HepG2 (cell line): Measurements from ENCODE around the gene PARP2. TPM values are rescaled to one million over a fixed set of nuclear protein-coding genes. Genes with fewer than 3 reads are reported as not detected.
A peak's percentile ranks its signal among the peaks of the same experiment; 100 is the strongest.

Experiments used
- ELF3 ChIP-seq: IDR thresholded peaks from 2 replicates; pipeline ENCODE4 v1.6.1; 2016; ENCODE audit warnings: missing genetic modification reagents, missing compliant biosample characterization
- FOXJ3 ChIP-seq: sonication (generic); formaldehyde crosslinking; IDR thresholded peaks from 2 replicates; pipeline ENCODE4 v1.4.0; 2020; ENCODE audit warnings: missing genetic modification reagents, mild to moderate bottlenecking, borderline replicate concordance
- HDAC2 ChIP-seq: sonication (generic); formaldehyde crosslinking; IDR thresholded peaks from 2 replicates; pipeline ENCODE4 v1.4.0; 2020; ENCODE audit warnings: missing genetic modification reagents
- KAT8 ChIP-seq: IDR thresholded peaks from 2 replicates; pipeline ENCODE4 v1.6.1; 2016; ENCODE audit warnings: missing genetic modification reagents, missing compliant biosample characterization
- KLF11 ChIP-seq: IDR thresholded peaks from 2 replicates; pipeline ENCODE4 v1.6.1; 2016; ENCODE audit warnings: missing compliant biosample characterization
- KMT2B ChIP-seq: IDR thresholded peaks from 2 replicates; pipeline ENCODE4 v1.6.1; 2016; ENCODE audit warnings: missing genetic modification reagents, missing compliant biosample characterization
- NAIF1 ChIP-seq: sonication (generic); formaldehyde crosslinking; IDR thresholded peaks from 2 replicates; pipeline ENCODE4 v1.5.0; 2020; ENCODE audit warnings: mild to moderate bottlenecking, missing genetic modification reagents, borderline replicate concordance
- NR1H2 ChIP-seq: sonication (generic); formaldehyde crosslinking; IDR thresholded peaks from 2 replicates; pipeline ENCODE4 v1.8.1; 2022; ENCODE audit warnings: low read depth, missing genetic modification reagents, borderline replicate concordance
- NR2F1 ChIP-seq, 2 experiments: fragments of 450-650 bp in 1 of 2; formaldehyde crosslinking in 1 of 2; IDR thresholded peaks; 2 replicates each; pipeline versions ENCODE4 v1.5.0 to v1.6.1; 2016 to 2020; ENCODE audit warnings: mild to moderate bottlenecking in 1 of 2, missing compliant biosample characterization in 1 of 2, missing genetic modification reagents in 1 of 2, moderate library complexity in 1 of 2
- NR2F6 ChIP-seq, 2 experiments: IDR thresholded peaks; 2 replicates each; pipeline ENCODE4 v1.6.1; 2016; ENCODE audit warnings: antibody characterized with exemption in 1 of 2, mild to moderate bottlenecking in 1 of 2
- PPARG ChIP-seq: conservative IDR thresholded peaks from 2 replicates; pipeline ENCODE4 v1.6.1; 2016; ENCODE audit warnings: missing biosample characterization, missing genetic modification reagents
- RAD21 ChIP-seq: fragments of 450-650 bp; formaldehyde crosslinking; IDR thresholded peaks from 2 replicates; pipeline ENCODE4 v1.5.0; 2020; ENCODE audit warnings: mild to moderate bottlenecking
- RXRB ChIP-seq: IDR thresholded peaks from 2 replicates; pipeline ENCODE4 v1.6.1; 2016; ENCODE audit warnings: borderline replicate concordance, missing genetic modification reagents, missing compliant biosample characterization
- SIN3B ChIP-seq: fragments of 150-350 bp; IDR thresholded peaks from 2 replicates; pipeline ENCODE4 v1.6.1; 2014; ENCODE audit warnings: low read length
- STAG1 ChIP-seq: sonication (generic); formaldehyde crosslinking; IDR thresholded peaks from 2 replicates; pipeline ENCODE4 v1.4.0; 2020; ENCODE audit warnings: missing genetic modification reagents
- ZFP37 ChIP-seq: sonication (generic); formaldehyde crosslinking; IDR thresholded peaks from 2 replicates; pipeline ENCODE4 v1.4.0; 2020; ENCODE audit warnings: missing genetic modification reagents, borderline replicate concordance
- ZSCAN25 ChIP-seq: sonication (generic); formaldehyde crosslinking; IDR thresholded peaks from 2 replicates; pipeline ENCODE4 v1.8.0; 2022; ENCODE audit warnings: mild to moderate bottlenecking, missing genetic modification reagents
- polyA plus RNA-seq, 8 experiments: library from polyadenylated mRNA; depleted of rRNA in 3 of 8; stranded (reverse) in 7 of 8; unstranded in 1 of 8; fragments of >200 nt; fragmentation: Illumina TruSeq in 4 of 8; extraction: Trizol in 4 of 8; gene quantifications; 2 replicates each; pipeline versions ENCODE4 v1.2.1 to v1.2.3, GENCODE V29; 2011 to 2016; ENCODE audit warnings: low read depth in 4 of 8, missing spikeins in 1 of 8, mixed read lengths in 1 of 8; ENCODE audit not compliant: insufficient read depth in 1 of 8
- total RNA-seq, 5 experiments: library from RNA; depleted of rRNA; stranded (reverse); fragments of >200 nt; fragmentation: Illumina TruSeq; extraction: Trizol; gene quantifications; 2 replicates each; pipeline ENCODE4 v1.2.3, GENCODE V29; 2016; ENCODE audit warnings: low read depth in 1 of 5
- TF ChIP-seq, protein P1 (sequence below): sonication (generic); formaldehyde crosslinking; conservative IDR thresholded peaks from 2 replicates; pipeline ENCODE4 v1.4.0; 2020; ENCODE audit warnings: missing genetic modification reagents
- TF ChIP-seq, protein P2 (sequence below): sonication (generic); formaldehyde crosslinking; IDR thresholded peaks from 2 replicates; pipeline ENCODE4 v1.4.0; 2020; ENCODE audit warnings: missing genetic modification reagents; ENCODE audit errors: not compliant biosample characterization
- TF ChIP-seq, protein P3 (sequence below): sonication (generic); formaldehyde crosslinking; IDR thresholded peaks from 2 replicates; pipeline ENCODE4 v1.4.0; 2020; ENCODE audit warnings: missing genetic modification reagents, borderline replicate concordance
- TF ChIP-seq, protein P4 (sequence below): sonication (generic); formaldehyde crosslinking; IDR thresholded peaks from 2 replicates; pipeline ENCODE4 v1.8.0; 2022; ENCODE audit warnings: mild to moderate bottlenecking, missing genetic modification reagents, moderate library complexity
- TF ChIP-seq, protein P5 (sequence below), 2 experiments: sonication (generic) in 1 of 2; formaldehyde crosslinking in 1 of 2; IDR thresholded peaks; 2 replicates each; pipeline versions ENCODE4 v1.4.0 to v1.6.1; 2018 to 2020; ENCODE audit warnings: missing genetic modification reagents in 2 of 2, borderline replicate concordance in 1 of 2, low read depth in 1 of 2, mild to moderate bottlenecking in 1 of 2, missing biosample characterization in 1 of 2

Gene PARP2
- total and polyA plus RNA-seq, 2 of the 13 experiments (the other 11 are each of a cell fraction or from before 2014, with no cell fraction given) = 37.3 to 38.4 TPM

DNA sequence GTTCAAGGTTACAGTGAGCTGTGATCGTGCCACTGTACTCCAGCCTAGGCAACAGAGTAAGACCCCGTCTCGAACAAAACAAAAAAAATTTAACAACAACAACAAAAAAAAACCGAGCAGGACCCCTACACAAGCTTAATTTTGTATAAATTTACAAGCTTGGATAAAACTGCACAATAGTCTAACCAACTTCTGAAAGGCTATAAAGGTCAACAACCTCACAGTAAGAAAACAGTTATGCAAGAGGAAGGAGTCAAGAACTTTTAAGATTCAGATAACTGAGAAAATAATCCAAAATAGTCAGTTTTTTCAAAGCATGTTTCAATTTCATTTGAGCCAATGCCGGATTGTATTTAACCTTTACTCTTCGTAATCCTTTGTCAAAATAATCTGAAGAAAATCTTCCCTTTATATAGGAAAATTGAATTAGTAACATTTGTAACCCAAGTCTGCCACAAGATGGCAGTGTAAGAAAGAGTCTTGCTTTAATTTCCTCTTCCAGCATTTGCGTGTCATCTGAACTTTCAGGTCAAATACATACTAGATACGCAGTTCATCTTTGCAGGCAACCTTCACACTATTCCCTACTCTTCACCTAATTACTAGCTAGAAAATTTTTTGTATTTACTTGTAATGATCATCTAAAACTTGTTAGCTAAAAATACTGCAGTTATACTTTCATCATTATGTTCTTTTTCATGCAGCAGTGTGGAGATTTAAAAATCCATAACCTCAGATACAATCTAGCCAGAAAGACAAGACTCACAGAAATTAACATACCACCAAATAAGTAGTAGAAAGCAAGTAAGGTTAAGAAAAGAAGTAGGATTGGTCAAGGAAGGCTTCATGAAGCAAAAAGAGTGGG, 16.2 kb upstream of the PARP2 start (continued):
- peak; percentile 83; the same call in 1 of the 2 replicates for TF ChIP-seq KLF11 (CRISPR knock-in tag)
- peak; percentile 91 for TF ChIP-seq STAG1 (CRISPR knock-in tag)
- TF ChIP-seq, protein P1, sequence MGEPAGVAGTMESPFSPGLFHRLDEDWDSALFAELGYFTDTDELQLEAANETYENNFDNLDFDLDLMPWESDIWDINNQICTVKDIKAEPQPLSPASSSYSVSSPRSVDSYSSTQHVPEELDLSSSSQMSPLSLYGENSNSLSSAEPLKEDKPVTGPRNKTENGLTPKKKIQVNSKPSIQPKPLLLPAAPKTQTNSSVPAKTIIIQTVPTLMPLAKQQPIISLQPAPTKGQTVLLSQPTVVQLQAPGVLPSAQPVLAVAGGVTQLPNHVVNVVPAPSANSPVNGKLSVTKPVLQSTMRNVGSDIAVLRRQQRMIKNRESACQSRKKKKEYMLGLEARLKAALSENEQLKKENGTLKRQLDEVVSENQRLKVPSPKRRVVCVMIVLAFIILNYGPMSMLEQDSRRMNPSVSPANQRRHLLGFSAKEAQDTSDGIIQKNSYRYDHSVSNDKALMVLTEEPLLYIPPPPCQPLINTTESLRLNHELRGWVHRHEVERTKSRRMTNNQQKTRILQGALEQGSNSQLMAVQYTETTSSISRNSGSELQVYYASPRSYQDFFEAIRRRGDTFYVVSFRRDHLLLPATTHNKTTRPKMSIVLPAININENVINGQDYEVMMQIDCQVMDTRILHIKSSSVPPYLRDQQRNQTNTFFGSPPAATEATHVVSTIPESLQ (CRISPR knock-in tag) = 0 out of 2 replicates have a peak, but pooled peaks have one; percentile 22
- no peak for TF ChIP-seq SIN3B
- TF ChIP-seq, protein P2, sequence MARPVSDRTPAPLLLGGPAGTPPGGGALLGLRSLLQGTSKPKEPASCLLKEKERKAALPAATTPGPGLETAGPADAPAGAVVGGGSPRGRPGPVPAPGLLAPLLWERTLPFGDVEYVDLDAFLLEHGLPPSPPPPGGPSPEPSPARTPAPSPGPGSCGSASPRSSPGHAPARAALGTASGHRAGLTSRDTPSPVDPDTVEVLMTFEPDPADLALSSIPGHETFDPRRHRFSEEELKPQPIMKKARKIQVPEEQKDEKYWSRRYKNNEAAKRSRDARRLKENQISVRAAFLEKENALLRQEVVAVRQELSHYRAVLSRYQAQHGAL (CRISPR knock-in tag) = peak; percentile 30
- TF ChIP-seq ZSCAN25 = no peak
- no peak for TF ChIP-seq ZFP37 (CRISPR knock-in tag)
- TF ChIP-seq NR1H2 (CRISPR knock-in tag) = no peak
- TF ChIP-seq NAIF1 (CRISPR knock-in tag) = 0 out of 2 replicates have a peak, but pooled peaks have one; percentile 41
- peak; percentile 64; the same call in 1 of the 2 replicates for TF ChIP-seq NR2F6 (IDR thresholded peaks at IDR 0.05)
- peak; percentile 46; the same call in 1 of the 2 replicates for TF ChIP-seq NR2F6 (CRISPR knock-in tag; IDR thresholded peaks at IDR 0.05)
- TF ChIP-seq RXRB (CRISPR knock-in tag) = peak; percentile 56; the same call in 1 of the 2 replicates
- TF ChIP-seq, protein P3, sequence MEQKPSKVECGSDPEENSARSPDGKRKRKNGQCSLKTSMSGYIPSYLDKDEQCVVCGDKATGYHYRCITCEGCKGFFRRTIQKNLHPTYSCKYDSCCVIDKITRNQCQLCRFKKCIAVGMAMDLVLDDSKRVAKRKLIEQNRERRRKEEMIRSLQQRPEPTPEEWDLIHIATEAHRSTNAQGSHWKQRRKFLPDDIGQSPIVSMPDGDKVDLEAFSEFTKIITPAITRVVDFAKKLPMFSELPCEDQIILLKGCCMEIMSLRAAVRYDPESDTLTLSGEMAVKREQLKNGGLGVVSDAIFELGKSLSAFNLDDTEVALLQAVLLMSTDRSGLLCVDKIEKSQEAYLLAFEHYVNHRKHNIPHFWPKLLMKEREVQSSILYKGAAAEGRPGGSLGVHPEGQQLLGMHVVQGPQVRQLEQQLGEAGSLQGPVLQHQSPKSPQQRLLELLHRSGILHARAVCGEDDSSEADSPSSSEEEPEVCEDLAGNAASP (CRISPR knock-in tag) = peak; percentile 51; the same call in 1 of the 2 replicates
- TF ChIP-seq KMT2B (CRISPR knock-in tag) = 0 out of 2 replicates have a peak, but pooled peaks have one; percentile 26
- TF ChIP-seq KAT8 (CRISPR knock-in tag) = peak; percentile 56; the same call in 1 of the 2 replicates
- TF ChIP-seq PPARG = 0 out of 2 replicates have a peak, but pooled peaks have one; percentile 17
- TF ChIP-seq NR2F1 (CRISPR knock-in tag; IDR thresholded peaks at IDR 0.05) = 0 out of 4 replicates have a peak, but pooled peaks of 1 of the 2 experiments have one; percentile 56
- TF ChIP-seq, protein P4, sequence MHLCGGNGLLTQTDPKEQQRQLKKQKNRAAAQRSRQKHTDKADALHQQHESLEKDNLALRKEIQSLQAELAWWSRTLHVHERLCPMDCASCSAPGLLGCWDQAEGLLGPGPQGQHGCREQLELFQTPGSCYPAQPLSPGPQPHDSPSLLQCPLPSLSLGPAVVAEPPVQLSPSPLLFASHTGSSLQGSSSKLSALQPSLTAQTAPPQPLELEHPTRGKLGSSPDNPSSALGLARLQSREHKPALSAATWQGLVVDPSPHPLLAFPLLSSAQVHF (CRISPR knock-in tag) = no peak
- peak; percentile 83 for TF ChIP-seq ELF3 (CRISPR knock-in tag)
- TF ChIP-seq FOXJ3 (CRISPR knock-in tag) = peak; percentile 17; the same call in 1 of the 2 replicates
- no peak for TF ChIP-seq HDAC2 (CRISPR knock-in tag)
- TF ChIP-seq RAD21 (CRISPR knock-in tag) = peak; percentile 81
- TF ChIP-seq, protein P5, sequence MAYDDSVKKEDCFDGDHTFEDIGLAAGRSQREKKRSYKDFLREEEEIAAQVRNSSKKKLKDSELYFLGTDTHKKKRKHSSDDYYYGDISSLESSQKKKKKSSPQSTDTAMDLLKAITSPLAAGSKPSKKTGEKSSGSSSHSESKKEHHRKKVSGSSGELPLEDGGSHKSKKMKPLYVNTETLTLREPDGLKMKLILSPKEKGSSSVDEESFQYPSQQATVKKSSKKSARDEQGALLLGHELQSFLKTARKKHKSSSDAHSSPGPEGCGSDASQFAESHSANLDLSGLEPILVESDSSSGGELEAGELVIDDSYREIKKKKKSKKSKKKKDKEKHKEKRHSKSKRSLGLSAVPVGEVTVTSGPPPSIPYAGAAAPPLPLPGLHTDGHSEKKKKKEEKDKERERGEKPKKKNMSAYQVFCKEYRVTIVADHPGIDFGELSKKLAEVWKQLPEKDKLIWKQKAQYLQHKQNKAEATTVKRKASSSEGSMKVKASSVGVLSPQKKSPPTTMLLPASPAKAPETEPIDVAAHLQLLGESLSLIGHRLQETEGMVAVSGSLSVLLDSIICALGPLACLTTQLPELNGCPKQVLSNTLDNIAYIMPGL (CRISPR knock-in tag; IDR thresholded peaks at IDR 0.05; ENCODE audit: borderline replicate concordance in 1 of 2, low read depth in 1 of 2) = peak; percentile 43 to 46; a peak in 2 of 4 replicates
